Pons (tissue), 1 donor: Measurements from ENCODE around the gene DUOXA1.

Experiments
- DNase-seq: peaks from one replicate; pipeline ENCODE4 v3.0.0-alpha.2; 2016; ENCODE audit warnings: low spot score

The DUOXA1 gene, protein sequence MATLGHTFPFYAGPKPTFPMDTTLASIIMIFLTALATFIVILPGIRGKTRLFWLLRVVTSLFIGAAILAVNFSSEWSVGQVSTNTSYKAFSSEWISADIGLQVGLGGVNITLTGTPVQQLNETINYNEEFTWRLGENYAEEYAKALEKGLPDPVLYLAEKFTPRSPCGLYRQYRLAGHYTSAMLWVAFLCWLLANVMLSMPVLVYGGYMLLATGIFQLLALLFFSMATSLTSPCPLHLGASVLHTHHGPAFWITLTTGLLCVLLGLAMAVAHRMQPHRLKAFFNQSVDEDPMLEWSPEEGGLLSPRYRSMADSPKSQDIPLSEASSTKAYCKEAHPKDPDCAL

DNA sequence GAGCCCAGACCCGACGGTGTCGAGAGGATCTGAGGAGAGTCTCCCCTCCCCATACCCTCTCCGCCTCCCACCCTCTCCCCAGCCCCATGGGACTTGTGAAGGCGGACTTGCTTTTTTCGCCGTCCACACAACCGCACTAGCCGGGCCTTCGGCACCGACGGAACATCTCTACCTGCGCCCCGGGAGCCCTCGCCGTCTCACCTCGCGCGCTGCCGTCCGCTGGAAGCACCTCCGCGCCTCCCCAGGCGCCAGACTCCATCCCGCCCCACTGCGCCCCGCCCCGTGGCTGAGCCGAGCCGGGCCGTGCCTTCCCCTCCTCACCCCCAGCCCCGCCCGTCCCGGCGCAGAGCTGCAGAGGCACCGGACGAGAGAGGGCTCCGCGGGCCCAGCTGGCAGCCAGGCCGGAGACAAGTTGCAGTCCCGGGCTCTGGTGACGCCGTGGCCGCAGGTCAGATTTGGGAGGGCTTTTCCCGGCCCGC lies at the start of gene DUOXA1, which contains the start of gene DUOX1:
DUOXA1 (minus strand) TSS at position 229 of the 479 bp plus-strand sequence. CDS start 6,865 bp downstream, outside the sequence.
DUOX1 (plus strand) TSS at position 344 of the 479 bp plus-strand sequence. CDS start 1,973 bp downstream, outside the sequence.
- DNase-seq = no peak

DNA sequence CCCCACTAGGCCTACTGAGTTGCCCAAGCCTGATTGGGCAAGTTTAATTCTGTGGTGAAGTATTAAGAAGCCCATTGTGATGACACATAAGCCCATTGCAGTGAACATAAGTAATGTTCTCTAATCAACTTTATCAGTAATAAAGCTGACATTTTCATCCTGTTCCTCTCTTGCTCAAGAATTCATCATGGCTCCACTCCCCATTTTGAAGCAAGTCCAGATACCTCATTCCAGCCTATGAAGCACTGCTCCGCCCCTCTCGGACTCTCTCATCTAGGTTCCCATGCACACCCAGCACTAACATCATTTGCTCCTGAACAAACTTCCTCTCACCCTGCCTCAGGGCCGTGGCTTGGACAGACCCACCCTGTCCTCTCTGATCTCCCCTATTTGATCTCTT lies 47.6 kb upstream of the DUOXA1 start:
- DNase-seq = no peak

DNA sequence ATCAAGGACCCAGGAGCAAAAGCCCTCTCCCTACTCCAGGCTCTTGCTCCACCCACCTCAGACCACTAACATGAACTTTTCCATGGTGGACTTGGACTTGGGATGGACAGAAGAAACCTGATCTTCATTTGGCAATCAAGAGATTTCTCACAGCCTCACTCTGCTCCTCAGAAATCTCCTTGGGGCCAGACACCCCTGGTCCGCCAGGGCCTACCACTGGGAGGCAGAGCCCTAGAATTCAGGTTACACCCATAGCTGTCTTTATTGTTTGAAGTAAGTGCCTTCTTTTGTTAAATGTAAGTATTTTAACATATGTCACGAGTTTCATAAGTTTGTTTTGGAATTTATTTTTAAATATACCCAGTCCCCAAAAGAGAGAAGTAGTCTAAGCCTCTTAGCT lies 44.9 kb upstream of the DUOXA1 start:
- DNase-seq = no peak

DNA sequence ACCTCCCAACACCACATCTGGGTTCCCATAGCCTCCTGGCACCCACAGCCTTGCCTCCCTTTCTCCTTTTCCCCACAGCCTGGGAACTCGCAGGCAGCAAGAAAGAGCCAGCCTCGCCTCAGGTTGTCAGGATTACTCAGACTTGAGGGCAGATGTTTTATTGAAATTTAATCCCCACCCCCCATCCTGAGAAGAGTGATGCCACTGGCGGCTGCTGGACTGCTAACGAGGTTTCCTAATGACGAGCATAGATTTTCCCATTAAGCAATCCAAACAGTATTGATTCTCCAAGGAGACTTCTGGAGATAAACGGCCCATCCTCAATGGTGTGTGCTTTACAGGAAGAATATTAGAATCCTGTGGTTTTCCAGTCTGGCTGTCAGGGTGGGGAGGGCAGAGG lies 44.4 kb upstream of the DUOXA1 start:
- no peak for DNase-seq

DNA sequence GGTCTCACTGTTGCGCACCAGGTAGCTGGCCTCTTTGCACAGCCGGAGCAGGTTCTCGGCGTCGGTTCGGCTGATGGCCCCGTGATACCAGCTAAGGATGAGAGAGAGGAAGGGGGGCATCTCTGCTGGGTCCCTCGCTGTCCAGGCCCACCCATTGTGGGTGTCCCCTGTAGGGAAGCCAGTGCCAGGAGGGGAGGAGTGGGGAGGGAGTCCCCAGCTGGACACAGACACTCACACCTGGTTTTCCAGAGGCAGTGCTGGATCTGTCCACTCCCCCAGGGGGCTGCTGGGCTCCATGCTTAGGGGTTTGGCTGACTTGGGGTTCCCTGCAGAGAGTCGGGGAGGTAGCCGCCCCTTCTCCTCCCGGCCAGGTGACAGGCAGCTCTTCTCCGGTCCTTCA lies 42.2 kb upstream of the DUOXA1 start:
- no peak for DNase-seq

DNA sequence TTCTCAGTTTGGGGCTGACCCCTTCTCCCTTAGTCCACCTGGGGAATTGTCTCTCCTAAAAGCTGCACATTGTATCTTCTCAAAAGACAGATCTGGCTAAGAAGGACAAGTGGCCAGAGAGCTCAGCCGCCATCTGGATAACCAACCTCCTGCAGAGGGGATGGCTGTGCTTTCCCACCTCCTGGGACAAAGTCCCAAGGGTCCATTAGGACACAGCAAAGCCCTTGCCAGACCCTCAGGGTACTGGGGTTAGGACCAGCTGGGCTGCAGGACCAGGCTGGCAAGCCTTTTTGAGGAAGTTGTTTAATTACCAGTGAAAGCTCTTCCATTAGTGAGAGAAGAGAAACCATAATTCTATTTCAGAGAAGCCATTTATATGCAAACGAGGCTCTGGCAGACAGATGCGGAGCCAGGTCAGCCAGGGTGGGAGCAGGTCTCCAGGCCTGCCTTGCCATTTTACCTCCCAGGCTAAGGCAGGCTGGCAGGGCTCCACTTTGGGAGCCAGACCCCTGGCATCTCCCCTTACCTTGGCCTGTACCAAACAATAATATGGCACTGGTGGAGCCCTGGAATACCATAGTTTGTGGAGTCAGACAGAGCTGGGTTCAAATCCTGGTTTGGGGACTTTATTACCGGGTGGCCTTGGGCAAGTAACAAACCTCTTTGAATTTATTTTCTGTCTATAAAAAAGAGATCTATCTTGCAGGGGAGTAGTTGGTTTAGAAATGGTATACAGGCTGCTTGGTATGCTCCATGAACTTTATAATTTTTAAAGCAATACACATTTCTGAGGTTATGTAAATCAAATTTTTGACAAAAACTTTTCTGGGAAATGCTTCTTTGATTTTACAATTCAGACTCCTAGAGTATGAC lies 40.2 kb upstream of the DUOXA1 start:
- no peak for DNase-seq

DNA sequence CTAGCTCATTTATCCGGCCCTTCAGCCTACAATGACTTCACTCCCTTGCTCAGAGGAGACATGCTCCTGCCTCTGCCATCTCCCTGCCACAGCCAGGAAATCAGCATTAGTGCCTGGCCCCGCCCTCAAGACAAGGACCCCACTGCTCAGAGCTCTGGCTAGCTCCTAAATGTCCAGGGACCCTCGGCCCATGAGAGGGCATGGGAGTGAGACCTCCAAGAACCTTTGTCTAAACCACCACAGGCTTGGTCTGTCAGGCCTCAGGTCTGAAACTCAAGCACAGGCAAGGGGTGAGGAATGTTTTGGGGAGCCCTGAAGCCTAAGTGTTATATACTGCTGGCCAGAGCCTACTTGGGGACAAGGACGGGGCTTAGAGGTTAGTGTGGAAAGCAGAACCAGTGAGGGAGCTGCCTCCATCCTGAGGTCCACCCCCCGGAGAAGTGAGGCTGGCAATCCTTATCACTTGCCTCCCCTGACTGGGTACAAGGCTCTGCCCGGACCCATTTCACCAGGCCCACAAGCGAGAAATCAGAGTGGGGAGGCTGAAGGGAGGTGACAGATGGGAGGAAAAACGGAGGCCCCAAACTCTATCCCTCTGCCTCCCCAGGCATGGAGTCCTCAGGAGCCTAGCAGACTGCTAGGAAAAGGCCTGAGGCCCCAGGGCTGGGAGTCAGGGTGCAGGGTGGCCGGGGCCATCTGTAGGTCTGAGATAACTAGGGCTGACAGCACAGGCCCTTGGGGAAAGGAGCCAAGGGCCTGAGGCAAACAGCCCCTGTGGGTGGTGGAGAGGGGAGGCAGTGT lies 39.3 kb upstream of the DUOXA1 start:
- no peak for DNase-seq

DNA sequence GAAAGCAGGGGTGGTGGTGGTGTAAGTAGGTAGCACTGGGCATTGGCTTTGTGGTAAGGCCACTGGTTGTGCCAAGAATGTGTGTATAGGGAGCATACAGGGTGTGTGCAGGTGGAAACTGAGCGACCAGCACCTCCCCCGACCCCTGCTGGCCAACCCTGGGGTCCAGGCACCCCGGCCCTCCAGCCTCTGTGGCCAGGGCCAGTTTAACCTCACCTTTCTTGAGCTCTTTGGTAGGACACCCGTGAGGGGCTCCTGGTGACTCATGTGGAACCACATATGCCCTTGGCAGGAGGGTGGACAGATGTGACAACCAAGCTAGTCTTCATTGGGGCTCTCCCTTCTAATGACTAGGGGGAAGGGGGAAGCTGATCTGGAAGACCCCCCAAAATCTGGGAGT lies 38.6 kb upstream of the DUOXA1 start:
- DNase-seq = no peak

DNA sequence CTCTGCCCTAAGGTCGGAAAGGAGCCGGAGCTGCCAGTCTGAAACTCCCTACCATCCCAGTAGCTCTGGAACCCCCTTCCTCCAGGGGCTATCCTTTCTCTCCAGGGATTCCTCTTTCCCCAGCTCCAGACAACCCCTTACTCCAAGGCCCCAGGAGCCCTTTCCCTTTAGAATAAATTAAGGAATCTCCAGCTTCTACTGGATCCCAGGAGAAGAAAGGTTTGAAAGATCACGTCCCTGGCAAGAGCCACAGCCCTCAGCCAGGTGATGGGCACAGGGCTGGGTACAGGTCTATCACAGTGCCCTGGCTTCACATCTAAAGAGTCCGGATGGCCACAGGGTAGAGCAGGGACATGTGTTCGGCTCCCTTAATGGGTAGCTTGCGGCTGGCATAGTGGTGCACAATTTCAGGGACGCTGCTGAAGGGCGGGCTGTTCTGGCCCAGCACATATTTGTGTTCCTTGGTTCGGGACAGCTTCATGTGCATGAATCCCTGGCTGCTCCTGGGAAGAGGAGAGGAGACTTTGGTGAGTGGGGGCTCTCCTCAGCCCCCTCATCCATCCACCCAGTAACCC lies 38.0 kb upstream of the DUOXA1 start:
- DNase-seq = no peak

DNA sequence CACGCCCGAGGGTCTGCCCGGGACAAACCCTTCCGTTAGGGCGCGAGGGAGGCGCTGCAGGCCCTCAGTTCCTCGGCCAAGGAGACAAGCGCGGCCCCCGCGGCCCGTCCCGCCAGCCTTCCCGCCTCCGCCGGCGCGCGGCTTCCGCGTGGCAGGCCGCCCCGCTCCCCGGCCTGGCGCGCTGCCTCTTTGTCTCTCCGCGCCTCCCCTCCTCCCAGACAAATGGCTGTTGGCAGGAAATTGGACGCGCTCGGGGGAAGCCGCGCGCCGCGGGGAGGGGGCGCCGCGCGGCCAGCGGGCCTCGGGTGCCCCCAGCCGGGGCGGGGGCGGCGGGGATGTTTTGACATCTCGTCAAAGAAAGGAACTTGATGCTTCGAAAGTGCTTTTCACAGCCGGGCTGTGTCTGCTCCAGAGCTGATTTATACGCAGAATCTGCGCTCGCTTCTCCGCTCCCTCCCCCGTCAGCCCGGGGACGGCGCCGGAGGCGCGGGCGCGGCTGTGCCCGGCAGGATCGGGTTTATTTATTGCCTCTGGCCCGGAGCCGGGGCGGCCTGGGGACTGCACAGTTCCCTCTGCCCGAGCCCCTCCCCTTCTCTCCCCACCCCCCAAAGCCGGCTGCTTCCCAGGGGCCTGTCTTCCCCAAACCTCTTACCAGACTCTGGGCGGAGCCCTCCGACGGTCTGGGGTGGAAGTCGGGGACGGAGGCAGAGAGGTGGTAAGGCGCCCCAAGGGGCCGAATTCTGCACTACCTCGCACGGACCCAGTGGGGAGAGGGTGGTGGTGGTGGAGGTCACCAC lies 37.4 kb upstream of the DUOXA1 start:
- peak; percentile 84 for DNase-seq

DNA sequence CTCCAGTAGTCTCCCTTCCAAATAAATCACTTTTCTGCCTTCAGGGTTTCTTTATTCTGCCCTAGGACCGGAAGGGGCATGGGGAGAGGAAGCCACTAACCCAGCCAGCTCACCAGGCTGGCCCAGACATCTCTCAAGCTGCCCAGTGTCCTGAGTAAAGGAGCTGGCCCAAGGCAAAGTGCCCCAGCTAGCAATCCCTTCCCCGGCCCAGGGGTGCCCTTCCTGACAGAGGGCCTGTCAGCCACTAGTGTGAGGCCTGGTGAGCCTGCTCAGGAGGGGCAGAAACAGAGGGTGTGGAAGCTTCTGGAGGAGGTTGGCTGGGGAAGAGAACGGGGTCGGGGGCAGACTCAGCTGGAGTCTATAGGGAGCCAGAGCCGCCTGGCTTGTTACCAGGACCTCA lies 35.9 kb upstream of the DUOXA1 start:
- no peak for DNase-seq

DNA sequence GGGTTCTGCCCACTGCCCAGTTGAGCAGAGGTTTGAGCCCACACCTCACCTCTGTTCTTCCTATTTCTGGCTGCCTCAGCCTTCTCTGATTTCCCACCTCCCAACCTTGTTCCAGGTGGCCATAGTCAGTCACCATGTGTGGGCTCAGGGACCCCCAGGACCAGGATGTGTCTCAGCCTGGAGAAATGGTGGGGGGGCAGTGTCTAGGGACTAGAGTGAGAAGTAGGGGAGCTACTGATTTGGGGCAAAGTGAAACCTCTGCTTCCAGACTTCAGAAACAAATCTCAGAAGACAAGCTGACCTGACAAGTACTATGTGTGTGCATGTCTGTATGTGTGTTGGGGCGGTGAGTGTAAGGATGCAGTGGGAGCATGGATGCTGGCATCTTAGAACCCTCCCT lies 35.2 kb upstream of the DUOXA1 start:
- DNase-seq = no peak

DNA sequence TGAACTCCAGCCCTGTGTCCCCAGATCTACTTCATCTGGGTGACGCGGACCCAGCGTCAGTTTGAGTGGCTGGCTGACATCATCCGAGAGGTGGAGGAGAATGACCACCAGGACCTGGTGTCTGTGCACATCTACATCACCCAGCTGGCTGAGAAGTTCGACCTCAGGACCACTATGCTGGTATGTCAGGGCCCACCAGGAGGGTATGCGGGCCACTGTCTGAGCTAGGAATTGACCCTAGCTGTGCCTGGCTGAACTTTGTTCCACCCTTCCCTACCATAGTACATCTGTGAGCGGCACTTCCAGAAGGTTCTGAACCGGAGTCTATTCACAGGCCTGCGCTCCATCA lies 33.8 kb upstream of the DUOXA1 start:
- no peak for DNase-seq

DNA sequence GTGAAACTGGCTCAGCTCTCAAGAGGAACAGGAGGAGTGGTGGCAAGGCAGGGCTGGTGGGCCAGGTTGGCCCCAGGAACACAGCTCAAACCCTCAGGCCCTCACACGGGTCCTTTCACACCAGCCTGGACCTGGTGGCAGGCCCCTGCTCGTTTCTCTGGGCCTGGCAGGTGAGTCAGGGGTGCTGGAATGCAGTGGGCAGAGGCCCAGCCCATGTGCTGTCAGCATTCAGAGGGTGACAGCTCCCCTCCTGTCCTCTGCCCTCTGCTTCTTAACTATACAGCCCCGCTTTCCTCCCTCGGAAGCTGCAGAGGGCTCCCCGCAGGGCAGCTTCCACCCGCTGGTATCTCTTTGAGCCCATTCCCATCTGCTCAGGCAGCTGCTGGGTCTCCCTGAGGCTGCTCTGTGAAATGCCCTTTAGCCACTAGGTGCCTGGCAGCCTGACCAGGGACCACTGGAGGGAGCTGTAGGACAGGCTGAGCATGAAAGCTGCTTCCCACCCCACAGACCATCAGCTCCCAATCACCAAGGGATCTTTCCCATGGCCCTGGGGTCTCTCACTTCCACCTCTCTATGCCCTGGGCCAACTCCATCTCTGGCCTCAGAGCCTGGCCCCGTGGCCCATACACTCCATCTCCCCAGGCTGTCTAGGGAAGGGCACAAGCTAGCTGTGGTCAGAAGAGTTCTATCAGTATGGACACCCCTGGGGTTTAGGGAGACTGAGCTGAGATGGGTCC lies 33.3 kb upstream of the DUOXA1 start:
- peak; percentile 87 for DNase-seq

DNA sequence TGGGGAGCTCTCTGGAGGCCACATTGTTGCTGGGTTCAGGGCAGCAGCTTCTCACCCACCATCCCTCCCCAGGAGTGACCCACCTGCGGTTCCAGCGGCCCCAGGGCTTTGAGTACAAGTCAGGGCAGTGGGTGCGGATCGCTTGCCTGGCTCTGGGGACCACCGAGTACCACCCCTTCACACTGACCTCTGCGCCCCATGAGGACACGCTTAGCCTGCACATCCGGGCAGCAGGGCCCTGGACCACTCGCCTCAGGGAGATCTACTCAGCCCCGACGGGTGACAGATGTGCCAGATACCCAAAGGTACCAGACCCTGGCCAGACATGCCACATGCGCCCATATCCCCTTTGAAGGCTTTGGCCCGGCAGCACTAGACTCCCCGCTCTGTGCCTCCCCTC lies 32.0 kb upstream of the DUOXA1 start:
- no peak for DNase-seq

DNA sequence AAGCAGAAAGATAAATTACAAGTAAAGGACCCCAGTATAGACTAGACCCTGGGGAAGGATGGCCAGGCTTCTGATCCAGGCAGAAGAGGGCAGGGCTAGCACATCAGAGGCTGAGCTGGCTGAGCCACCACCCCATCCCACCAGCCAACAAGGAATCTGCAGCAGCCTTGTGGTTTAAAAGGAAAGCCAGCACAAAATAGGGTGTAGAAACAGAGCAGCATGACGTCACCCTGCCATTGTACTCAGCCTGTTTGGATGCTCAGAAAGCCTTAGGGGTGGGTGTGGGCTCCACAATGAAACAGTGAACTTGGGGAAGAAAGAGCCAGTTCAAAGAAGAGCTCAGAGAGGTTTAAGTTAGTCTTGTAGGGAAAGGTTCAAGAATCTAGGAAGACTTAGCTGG lies 28.3 kb upstream of the DUOXA1 start:
- peak; percentile 89 for DNase-seq

DNA sequence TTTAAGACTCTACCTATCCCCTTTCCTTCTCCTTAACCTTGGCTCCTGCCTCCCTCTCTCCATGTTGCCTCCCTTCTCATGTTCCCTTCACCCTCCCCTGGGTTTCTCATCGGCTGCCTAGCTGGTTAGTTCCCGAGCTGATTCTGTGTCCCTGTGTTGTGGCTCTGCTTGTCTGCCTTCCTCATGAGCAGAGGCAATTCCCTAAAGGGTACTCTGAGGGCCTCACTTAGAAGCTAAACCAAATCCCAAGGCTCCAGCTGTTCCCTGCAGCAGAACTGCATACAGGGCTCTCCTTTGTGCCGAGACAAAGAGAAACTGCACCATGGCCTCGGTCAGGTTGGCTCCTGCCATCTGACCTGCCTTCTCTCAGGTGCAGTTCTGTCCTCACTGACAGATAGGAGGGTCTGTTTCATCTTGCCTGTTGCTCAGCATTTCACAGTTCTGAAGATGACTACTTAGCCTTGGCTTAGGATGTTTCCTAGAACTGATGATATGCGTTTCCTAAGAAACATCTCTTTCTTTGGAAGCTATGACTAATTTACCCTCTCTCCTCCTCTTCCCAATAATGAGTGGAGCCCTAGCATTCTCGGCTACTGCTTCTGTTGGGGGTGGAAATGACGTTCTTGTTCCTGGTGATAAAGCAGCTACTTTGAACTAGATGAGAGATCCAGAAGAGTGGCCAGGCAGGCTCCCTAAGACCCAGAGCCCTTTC lies 27.2 kb upstream of the DUOXA1 start:
- no peak for DNase-seq

DNA sequence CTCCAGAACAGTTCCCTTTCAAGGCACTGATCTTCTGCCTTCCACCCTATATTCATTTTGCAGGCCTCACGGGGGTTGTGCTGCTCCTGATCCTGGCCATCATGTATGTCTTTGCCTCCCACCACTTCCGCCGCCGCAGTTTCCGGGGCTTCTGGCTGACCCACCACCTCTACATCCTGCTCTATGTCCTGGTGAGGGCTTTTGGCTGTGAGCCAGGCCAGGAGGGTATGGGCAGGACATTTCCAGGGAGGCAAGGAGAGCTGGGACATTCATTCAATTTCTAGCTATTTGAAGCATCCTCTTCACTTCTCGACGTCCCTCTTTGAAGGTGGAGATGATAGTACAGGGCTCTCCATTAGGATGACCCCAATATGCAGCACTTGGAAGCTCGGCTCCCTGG lies 26.1 kb upstream of the DUOXA1 start:
- no peak for DNase-seq

DNA sequence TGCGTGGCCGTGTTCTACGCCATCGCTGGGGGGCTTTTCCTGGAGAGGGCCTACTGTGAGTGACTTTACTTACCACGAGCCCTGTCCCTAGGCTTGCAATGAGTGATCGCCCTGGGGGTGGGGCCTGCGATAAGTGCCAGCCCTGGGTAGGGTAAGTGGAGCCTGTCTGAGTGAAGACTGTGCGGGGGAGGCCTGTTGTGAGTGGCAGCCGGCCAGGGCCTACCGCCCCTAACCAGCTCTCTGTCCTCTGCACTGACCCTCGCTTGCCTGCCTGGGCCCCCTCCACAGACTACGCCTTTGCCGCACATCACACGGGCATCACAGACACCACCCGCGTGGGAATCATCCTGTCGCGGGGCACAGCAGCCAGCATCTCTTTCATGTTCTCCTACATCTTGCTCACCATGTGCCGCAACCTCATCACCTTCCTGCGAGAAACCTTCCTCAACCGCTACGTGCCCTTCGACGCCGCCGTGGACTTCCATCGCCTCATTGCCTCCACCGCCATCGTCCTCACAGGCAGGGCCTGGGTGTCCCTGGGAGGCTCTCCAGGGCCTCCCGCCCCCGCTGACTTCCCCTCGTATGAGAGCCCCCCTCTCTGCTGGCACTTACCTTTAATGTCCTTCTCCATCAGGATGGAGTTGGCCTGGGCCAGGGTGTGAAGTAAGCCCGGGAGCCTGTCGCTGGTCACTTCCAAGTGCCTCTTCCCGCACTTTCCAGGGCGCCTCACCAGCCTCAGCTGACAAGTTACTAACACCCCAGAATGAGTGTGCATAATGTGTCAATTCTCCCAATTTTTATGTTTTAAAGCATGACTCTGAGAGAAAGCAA lies 22.5 kb upstream of the DUOXA1 start:
- DNase-seq = no peak
